Measurements from ENCODE around the gene NOL9. TPM values are rescaled to one million over a fixed set of nuclear protein-coding genes. Genes with fewer than 3 reads are reported as not detected.

NOL9 gene
- total RNA-seq, 4 donors from 2014 or later, result 14.3 to 24.3 (median 15.3) TPM

GRCh38 chr1:6491966-6492365 is 62.3 kb downstream of the NOL9 start:
- TF ChIP-seq CTCF (IDR thresholded peaks at IDR 0.05; ENCODE audit: low read depth), result no peak

GRCh38 chr1:6491480-6491962 is 62.8 kb downstream of the NOL9 start, which contains the start of gene PLEKHG5:
TSS of gene PLEKHG5 (minus strand) at chr1:6491667. CDS start at chr1:6477571, 14,096 bp downstream.
- TF ChIP-seq CTCF (IDR thresholded peaks at IDR 0.05; ENCODE audit: low read depth), result no peak

- TF ChIP-seq CTCF (IDR thresholded peaks at IDR 0.05; ENCODE audit: low read depth), result no peak
These were observed 63.2 kb downstream of the NOL9 start for GRCh38 chr1:6491081-6491449.

- no peak for TF ChIP-seq CTCF (IDR thresholded peaks at IDR 0.05; ENCODE audit: low read depth)
These were observed 63.9 kb downstream of the NOL9 start for GRCh38 chr1:6490181-6491080.

- TF ChIP-seq CTCF (IDR thresholded peaks at IDR 0.05; ENCODE audit: low read depth), result no peak
These were observed 64.5 kb downstream of the NOL9 start for GRCh38 chr1:6489799-6490180.

GRCh38 chr1:6489383-6489765 is 64.9 kb downstream of the NOL9 start:
- no peak for TF ChIP-seq CTCF (IDR thresholded peaks at IDR 0.05; ENCODE audit: low read depth)

- no peak for TF ChIP-seq CTCF (IDR thresholded peaks at IDR 0.05; ENCODE audit: low read depth)
These were observed 65.5 kb downstream of the NOL9 start for GRCh38 chr1:6488602-6489382.

Data from subcutaneous adipose tissue (tissue), 4 donors.